SK-N-MC (cell line): ENCODE measurements around the gene HOXA3.

Experiments used
- DNase-seq: peaks from one replicate; pipeline ENCODE4 v3.0.0-alpha.2; 2011; ENCODE audit warnings: low read depth, low spot score
- H3K27ac ChIP-seq: fragments of 200-600 bp; sonication (generic); 2 replicates; pipeline ENCODE4 v1.5.1; 2016; ENCODE audit warnings: mixed run types
- H3K36me3 ChIP-seq: fragments of 200-600 bp; sonication (generic); 2 replicates; pipeline ENCODE4 v1.6.1; 2017; ENCODE audit warnings: antibody characterized with exemption, low read length, mixed read lengths; ENCODE audit not compliant: insufficient read depth
- H3K4me3 ChIP-seq: fragments of 200-600 bp; sonication (generic); 2 replicates; pipeline ENCODE4 v1.5.1; 2016
- H3K9ac ChIP-seq: fragments of 200-600 bp; sonication (generic); 2 replicates; pipeline ENCODE4 v1.8.0; 2017; ENCODE audit warnings: mixed run types, mixed read lengths; ENCODE audit not compliant: insufficient read length
- H3K9me3 ChIP-seq: fragments of 200-600 bp; sonication (generic); 2 replicates; pipeline ENCODE4 v1.6.1; 2017; ENCODE audit warnings: low read depth, mild to moderate bottlenecking, antibody characterized with exemption, low read length, moderate library complexity, mixed read lengths
- EZH2 ChIP-seq: fragments of 200-600 bp; sonication (generic); IDR thresholded peaks from one replicate; pipeline ENCODE4 v1.6.1; 2017; ENCODE audit warnings: antibody characterized with exemption
- FOXP2 ChIP-seq: optimal IDR thresholded peaks from 2 replicates; pipeline ENCODE3; 2011; ENCODE audit warnings: mild to moderate bottlenecking, moderate library complexity; ENCODE audit not compliant: insufficient read depth; ENCODE audit errors: extremely low read length, control extremely low read depth
- POLR2AphosphoS5 ChIP-seq: IDR thresholded peaks from 2 replicates; pipeline ENCODE4 v1.6.1; 2012; ENCODE audit warnings: mild to moderate bottlenecking, low read depth, low read length, borderline replicate concordance

Gene HOXA3

GRCh38 chr7:27179503-27180430 is 27.4 kb upstream of the HOXA3 start:
- no peak for TF ChIP-seq EZH2
- TF ChIP-seq POLR2AphosphoS5 = no peak
- no peak for DNase-seq
- no peak overlapping the region for H3K27ac ChIP-seq
- H3K4me3 ChIP-seq = peak overlapping the region; percentile 66
- no peaks in the 10 kb centered on the region for H3K36me3 ChIP-seq
- H3K9ac ChIP-seq = peak overlapping the region; percentile 50
- no peaks in the 10 kb centered on the region for H3K9me3 ChIP-seq

GRCh38 chr7:27179030-27179429 is 26.6 kb upstream of the HOXA3 start:
- TF ChIP-seq FOXP2 (no peak), POLR2AphosphoS5 (no peak), EZH2 (no peak)
- Histone ChIP-seq H3K27ac (no peak overlapping the region), H3K36me3 (no peaks in the 10 kb centered on the region), H3K9ac (no peak overlapping the region), H3K9me3 (no peaks in the 10 kb centered on the region), H3K4me3 (peak overlapping the region; percentile 66; the same call in 1 of the 2 replicates)
- no peak for DNase-seq

- no peak for DNase-seq
- H3K9ac ChIP-seq = no peak overlapping the region
- H3K36me3 ChIP-seq = no peaks in the 10 kb centered on the region
- TF ChIP-seq FOXP2 (no peak), EZH2 (no peak), POLR2AphosphoS5 (no peak)
- no peak overlapping the region for H3K4me3 ChIP-seq
- H3K27ac ChIP-seq = no peak overlapping the region
- H3K9me3 ChIP-seq = no peaks in the 10 kb centered on the region
Observed at GRCh38 chr7:27178366-27178765, 26.0 kb upstream of the HOXA3 start.

GRCh38 chr7:27177795-27178320 is 25.5 kb upstream of the HOXA3 start:
- DNase-seq = no peak
- Histone ChIP-seq H3K4me3 (no peak overlapping the region), H3K9me3 (no peaks in the 10 kb centered on the region), H3K36me3 (no peaks in the 10 kb centered on the region), H3K9ac (no peak overlapping the region), H3K27ac (no peak overlapping the region)
- no peak for TF ChIP-seq POLR2AphosphoS5
- TF ChIP-seq FOXP2 = no peak
- TF ChIP-seq EZH2 = no peak

- Histone ChIP-seq H3K27ac (no peak overlapping the region), H3K4me3 (no peak overlapping the region), H3K36me3 (no peaks in the 10 kb centered on the region), H3K9me3 (no peaks in the 10 kb centered on the region), H3K9ac (no peak overlapping the region)
- TF ChIP-seq EZH2 (no peak), POLR2AphosphoS5 (no peak), FOXP2 (no peak)
- DNase-seq = no peak
Observed at GRCh38 chr7:27176962-27177794, 24.8 kb upstream of the HOXA3 start.

- Histone ChIP-seq H3K36me3 (no peaks in the 10 kb centered on the region), H3K9ac (no peak overlapping the region), H3K4me3 (no peak overlapping the region), H3K9me3 (no peaks in the 10 kb centered on the region), H3K27ac (no peak overlapping the region)
- DNase-seq = no peak
- TF ChIP-seq POLR2AphosphoS5 (no peak), FOXP2 (no peak), EZH2 (no peak)
Observed at GRCh38 chr7:27176524-27176845, 24.1 kb upstream of the HOXA3 start.

- H3K9ac ChIP-seq = no peak overlapping the region
Observed at GRCh38 chr7:27175626-27176523, 23.5 kb upstream of the HOXA3 start.

GRCh38 chr7:27174874-27175625 is 22.7 kb upstream of the HOXA3 start:
- no peak for DNase-seq
- no peak overlapping the region for H3K4me3 ChIP-seq
- H3K36me3 ChIP-seq = no peaks in the 10 kb centered on the region
- H3K27ac ChIP-seq = no peak overlapping the region
- no peaks in the 10 kb centered on the region for H3K9me3 ChIP-seq
- no peak overlapping the region for H3K9ac ChIP-seq
- TF ChIP-seq FOXP2 (no peak), EZH2 (no peak), POLR2AphosphoS5 (no peak)

More at GRCh38 chr7:27175626-27176523, 23.5 kb upstream of the HOXA3 start:
- Histone ChIP-seq H3K27ac (no peak overlapping the region), H3K36me3 (no peaks in the 10 kb centered on the region), H3K9me3 (no peaks in the 10 kb centered on the region), H3K4me3 (no peak overlapping the region)
- DNase-seq = no peak
- TF ChIP-seq FOXP2 = no peak
- no peak for TF ChIP-seq POLR2AphosphoS5
- TF ChIP-seq EZH2 = no peak
